ENCODE measurements around the gene TRIM74. TPM values are rescaled to one million over a fixed set of nuclear protein-coding genes. Genes with fewer than 3 reads are reported as not detected.
A peak's percentile ranks its signal among the peaks of the same experiment; 100 is the strongest.
"Not testable (repeated sequence)": the region's sequence is repeated elsewhere in the genome, so short reads cannot be mapped to it uniquely, and the experiment has no call there.

TRIM74 gene
- total RNA-seq, 1 donor from 2014 or later: not detected

DNA sequence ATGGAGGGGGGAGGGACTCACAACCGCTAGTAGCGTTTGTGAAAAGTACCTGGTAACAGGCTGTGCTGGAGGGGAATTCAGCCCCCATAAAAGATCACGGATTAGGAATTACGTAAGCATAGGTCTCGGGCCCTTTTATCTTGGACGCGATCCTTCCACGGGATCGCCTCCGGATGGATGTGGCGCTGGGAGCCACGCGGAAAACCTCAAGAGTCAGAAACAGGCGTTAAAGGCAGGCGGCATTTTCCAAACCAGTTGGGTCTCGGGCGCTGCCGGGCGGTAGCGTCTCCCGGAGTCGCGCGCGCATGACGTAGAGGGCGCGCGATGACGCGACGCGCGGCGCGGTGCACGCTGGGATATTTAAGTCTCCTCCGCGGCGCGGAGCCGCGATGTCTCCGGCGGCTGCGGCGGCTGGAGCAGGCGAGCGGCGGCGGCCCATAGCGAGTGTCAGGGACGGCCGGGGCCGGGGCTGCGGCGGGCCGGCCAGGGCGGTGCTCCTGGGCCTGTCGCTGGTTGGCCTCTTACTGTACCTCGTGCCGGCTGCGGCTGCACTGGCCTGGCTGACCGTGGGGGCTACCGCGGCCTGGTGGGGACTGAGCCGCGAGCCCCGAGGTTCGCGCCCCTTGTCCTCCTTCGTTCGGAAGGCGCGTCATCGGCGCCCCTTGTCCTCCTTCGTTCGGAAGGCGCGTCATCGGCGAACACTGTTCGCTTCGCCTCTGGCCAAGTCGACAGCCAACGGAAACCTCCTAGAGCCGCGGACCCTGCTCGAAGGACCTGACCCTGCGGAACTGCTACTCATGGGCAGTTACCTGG, 44.3 kb downstream of the TRIM74 start, which contains the start of gene POM121:
Gene POM121 (plus strand): TSS at position 363 of the 813 bp plus-strand sequence. CDS start 27 bp downstream, at position 390.
- Histone ChIP-seq H3K27ac (replicated peaks) (peak within 1 kb of the TSS; percentile 92), H3K9me3 (replicated peaks) (no peaks in the 10 kb centered on the region), H3K36me3 (peaks cover 34% of the 10 kb centered on the region), H3K27me3 (ENCODE audit: low read depth) (no peaks in the 10 kb centered on the region), H3K4me3 (peak within 1 kb of the TSS; percentile 81), H3K4me1 (peaks cover 34% of the 10 kb centered on the region)
- TF ChIP-seq, protein P1, sequence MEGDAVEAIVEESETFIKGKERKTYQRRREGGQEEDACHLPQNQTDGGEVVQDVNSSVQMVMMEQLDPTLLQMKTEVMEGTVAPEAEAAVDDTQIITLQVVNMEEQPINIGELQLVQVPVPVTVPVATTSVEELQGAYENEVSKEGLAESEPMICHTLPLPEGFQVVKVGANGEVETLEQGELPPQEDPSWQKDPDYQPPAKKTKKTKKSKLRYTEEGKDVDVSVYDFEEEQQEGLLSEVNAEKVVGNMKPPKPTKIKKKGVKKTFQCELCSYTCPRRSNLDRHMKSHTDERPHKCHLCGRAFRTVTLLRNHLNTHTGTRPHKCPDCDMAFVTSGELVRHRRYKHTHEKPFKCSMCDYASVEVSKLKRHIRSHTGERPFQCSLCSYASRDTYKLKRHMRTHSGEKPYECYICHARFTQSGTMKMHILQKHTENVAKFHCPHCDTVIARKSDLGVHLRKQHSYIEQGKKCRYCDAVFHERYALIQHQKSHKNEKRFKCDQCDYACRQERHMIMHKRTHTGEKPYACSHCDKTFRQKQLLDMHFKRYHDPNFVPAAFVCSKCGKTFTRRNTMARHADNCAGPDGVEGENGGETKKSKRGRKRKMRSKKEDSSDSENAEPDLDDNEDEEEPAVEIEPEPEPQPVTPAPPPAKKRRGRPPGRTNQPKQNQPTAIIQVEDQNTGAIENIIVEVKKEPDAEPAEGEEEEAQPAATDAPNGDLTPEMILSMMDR (IDR thresholded peaks at IDR 0.05; ENCODE audit: borderline replicate concordance): no peak
- intact Hi-C loops (cut with micrococcal nuclease): no loop called here
- peak; percentile 83 for DNase-seq

DNA sequence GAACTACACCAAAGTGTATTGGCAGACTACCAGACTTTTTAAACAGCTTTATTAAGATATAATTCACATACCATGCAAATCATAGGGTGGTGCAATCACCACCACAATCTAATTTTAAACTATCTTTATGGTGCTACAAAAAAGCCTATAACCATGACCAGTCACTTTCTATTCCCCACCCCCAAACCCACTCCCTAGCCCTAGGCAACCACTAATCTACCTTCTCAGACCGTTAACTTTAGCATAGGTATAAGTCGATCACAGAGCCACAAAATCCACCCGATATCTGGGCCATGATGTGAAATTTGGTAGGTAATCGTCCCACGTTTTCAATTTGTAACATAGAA, 44.9 kb downstream of the TRIM74 start:
- no peaks in the 10 kb centered on the region for H3K9me3 ChIP-seq (replicated peaks)
- no peak for DNase-seq
- TF ChIP-seq, protein P1 (IDR thresholded peaks at IDR 0.05; ENCODE audit: borderline replicate concordance): no peak
- intact Hi-C loops (cut with micrococcal nuclease): no loop called here
- peaks cover 28% of the 10 kb centered on the region for H3K36me3 ChIP-seq
- no peaks in the 10 kb centered on the region for H3K27me3 ChIP-seq (ENCODE audit: low read depth)
- H3K4me3 ChIP-seq: peak overlapping the region; percentile 81
- H3K27ac ChIP-seq (replicated peaks): peak overlapping the region; percentile 92
- H3K4me1 ChIP-seq: peaks cover 39% of the 10 kb centered on the region

DNA sequence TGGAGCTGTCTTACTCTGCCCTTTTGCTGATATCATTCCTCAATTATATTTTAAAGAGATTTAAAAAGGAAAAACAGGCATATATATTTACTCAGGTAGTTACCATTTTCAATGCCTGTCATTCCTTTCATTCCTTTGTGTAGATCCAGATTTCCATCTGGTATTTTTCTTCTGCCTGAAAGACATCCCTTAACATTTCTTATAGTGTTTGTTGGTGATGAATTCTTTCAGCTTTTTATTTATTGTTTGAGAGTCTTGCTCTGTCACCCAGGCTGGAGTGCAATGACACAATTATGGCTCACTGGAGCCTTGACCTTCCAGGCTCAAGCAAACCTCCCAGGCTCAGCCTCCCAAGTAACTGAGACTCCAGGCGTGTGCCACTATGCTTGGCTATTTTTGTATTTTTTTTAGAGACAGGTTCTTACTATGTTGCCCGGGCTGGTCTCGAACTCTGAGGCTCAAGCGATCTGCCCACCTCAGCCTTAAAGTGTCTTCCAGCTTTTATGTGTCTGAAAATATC, 50.0 kb downstream of the TRIM74 start:
- intact Hi-C loops (cut with micrococcal nuclease): no loop called here
- no peak overlapping the region for H3K4me3 ChIP-seq
- H3K4me1 ChIP-seq: peaks cover 38% of the 10 kb centered on the region
- no peaks in the 10 kb centered on the region for H3K27me3 ChIP-seq (ENCODE audit: low read depth)
- H3K27ac ChIP-seq (replicated peaks): no peak overlapping the region
- peaks cover 3% of the 10 kb centered on the region for H3K36me3 ChIP-seq
- TF ChIP-seq, protein P1 (IDR thresholded peaks at IDR 0.05; ENCODE audit: borderline replicate concordance): no peak
- no peak for DNase-seq
- no peaks in the 10 kb centered on the region for H3K9me3 ChIP-seq (replicated peaks)

DNA sequence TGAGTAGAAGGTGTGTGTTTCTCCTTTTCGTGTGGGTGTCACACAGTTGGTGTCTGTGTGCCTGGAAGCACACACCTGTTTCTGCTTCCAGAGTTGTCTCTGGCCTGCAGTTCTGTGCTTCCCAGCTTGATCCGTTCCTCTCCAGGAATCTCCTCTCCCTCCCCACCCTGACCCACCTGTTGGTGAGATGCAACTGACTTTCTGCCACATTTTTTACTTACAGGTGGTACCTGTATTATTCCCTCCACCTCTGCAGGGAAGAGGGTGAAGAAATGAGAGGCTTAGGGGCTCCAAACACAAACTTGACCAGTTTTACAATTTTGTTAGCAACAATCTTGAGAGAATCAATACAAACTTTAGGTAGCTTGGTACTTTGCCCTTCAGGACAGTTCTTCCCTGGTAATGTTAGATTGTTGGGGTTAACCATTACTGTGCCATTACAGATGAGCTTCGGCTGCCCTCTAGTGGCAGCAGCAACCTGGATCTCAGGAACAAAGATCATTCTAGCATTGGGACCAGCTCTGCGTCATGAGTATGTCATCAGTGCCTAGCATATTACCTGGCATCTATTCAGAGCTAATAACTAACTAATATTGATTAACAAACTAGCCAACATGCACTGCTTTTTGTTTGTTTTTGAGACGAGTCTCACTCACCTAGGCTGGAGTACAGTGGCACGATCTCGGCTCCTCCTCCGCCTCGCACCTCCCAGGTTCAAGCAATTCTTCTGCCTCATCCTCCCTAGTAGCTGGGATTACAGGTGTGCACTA, 54.3 kb downstream of the TRIM74 start:
- intact Hi-C loops (cut with micrococcal nuclease); H3K27ac ChIP-seq (replicated peaks); H3K4me3 ChIP-seq; H3K27me3 ChIP-seq (ENCODE audit: low read depth); H3K9me3 ChIP-seq (replicated peaks): not testable (repeated sequence)
- peak; percentile 40 for DNase-seq
- Histone ChIP-seq H3K36me3 (peaks cover 23% of the 10 kb centered on the region), H3K4me1 (peaks cover 30% of the 10 kb centered on the region)
- TF ChIP-seq, protein P1 (IDR thresholded peaks at IDR 0.05; ENCODE audit: borderline replicate concordance): peak; percentile 74

DNA sequence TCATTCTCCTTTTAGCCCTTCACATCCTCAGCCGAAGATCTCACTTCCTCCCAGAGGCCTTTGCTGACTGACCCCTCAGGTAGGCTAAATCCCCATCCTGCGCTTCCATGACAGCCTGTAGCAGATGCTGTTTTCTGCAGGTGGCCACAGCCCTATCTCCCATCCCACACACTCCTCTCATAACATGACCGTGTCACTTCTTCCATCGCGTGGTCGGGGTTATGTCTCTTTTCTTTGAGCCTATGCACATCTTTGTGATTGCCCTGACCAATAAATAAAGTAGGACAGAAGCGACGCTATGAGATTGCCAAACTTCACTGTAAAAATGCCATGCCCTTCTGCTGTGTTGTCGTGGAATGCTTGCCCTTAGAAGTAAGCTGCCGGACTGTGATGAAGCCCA, 55.5 kb downstream of the TRIM74 start:
- Histone ChIP-seq H3K4me1 (peaks cover 23% of the 10 kb centered on the region), H3K36me3 (peaks cover 23% of the 10 kb centered on the region)
- H3K27ac ChIP-seq (replicated peaks); H3K27me3 ChIP-seq (ENCODE audit: low read depth); intact Hi-C loops (cut with micrococcal nuclease); H3K9me3 ChIP-seq (replicated peaks); DNase-seq; H3K4me3 ChIP-seq: not testable (repeated sequence)

DNA sequence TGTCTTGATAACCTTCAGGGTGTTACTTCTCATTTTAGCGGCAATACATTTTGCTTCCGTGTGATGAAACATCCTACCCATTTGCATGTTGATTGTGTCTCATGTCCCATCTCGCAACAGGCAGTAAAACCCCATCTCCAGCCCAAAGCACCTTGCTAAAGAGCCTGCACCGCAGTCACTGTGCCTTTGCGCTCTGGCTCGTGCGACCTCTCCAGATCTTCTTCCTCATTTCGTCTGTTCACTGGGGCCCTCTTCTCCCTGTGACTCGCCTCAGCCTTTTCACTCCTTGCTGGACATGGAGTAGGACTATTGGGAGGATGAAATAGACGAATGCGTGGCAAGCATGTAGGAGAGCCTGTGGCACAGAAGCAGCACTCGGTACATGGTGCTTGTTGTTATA, 57.9 kb downstream of the TRIM74 start:
- H3K9me3 ChIP-seq (replicated peaks); intact Hi-C loops (cut with micrococcal nuclease); H3K4me1 ChIP-seq; H3K27me3 ChIP-seq (ENCODE audit: low read depth); H3K4me3 ChIP-seq; H3K27ac ChIP-seq (replicated peaks); DNase-seq: not testable (repeated sequence)
- H3K36me3 ChIP-seq: peaks cover 25% of the 10 kb centered on the region

Other genes with a start within 250 kb of the TRIM74 start
- 2.5 TPM for gene TYW1B, start 141.3 kb downstream of the TRIM74 start, total RNA-seq
- gene POM121, start 44.4 kb downstream of the TRIM74 start, total RNA-seq: 17.3 TPM
- gene SPDYE8, start 60.3 kb upstream of the TRIM74 start, total RNA-seq: not detected
- gene SPDYE11, start 88.4 kb upstream of the TRIM74 start, total RNA-seq: not detected
- gene SPDYE9, start 116.6 kb upstream of the TRIM74 start, total RNA-seq: not detected